Karpas-422 (cell line): ENCODE measurements around the gene ACAP1. TPM values are rescaled to one million over a fixed set of nuclear protein-coding genes. Genes with fewer than 3 reads are reported as not detected.
A peak's percentile ranks its signal among the peaks of the same experiment; 100 is the strongest.

Experiments used
- DNase-seq: peaks from one replicate; pipeline ENCODE4 v3.0.0-alpha.2; 2015
- H2AFZ ChIP-seq: fragments of 200-600 bp; sonication (generic); 2 replicates; pipeline ENCODE4 v1.6.1; 2014; ENCODE audit warnings: antibody characterized with exemption, low read length, mixed read lengths
- H3K27ac ChIP-seq: fragments of 200-600 bp; sonication (generic); 2 replicates; pipeline ENCODE4 v1.5.1; 2014; ENCODE audit warnings: mild to moderate bottlenecking, low read length, moderate library complexity
- H3K27me3 ChIP-seq: fragments of 200-600 bp; sonication (generic); 2 replicates; pipeline ENCODE4 v1.6.1; 2014; ENCODE audit warnings: low read length, mixed read lengths
- H3K36me3 ChIP-seq: fragments of 200-600 bp; sonication (generic); 2 replicates; pipeline ENCODE4 v1.6.1; 2014; ENCODE audit warnings: low read length, mixed read lengths; ENCODE audit not compliant: insufficient read depth
- H3K4me1 ChIP-seq: fragments of 200-600 bp; sonication (generic); 2 replicates; pipeline ENCODE4 v1.6.1; 2014; ENCODE audit warnings: mild to moderate bottlenecking, low read length, mixed read lengths
- H3K4me2 ChIP-seq: fragments of 200-600 bp; sonication (generic); 2 replicates; pipeline ENCODE4 v1.6.1; 2014; ENCODE audit warnings: low read length, low read depth, mild to moderate bottlenecking; ENCODE audit not compliant: poor library complexity, severe bottlenecking
- H3K4me3 ChIP-seq: fragments of 200-600 bp; sonication (generic); 2 replicates; pipeline ENCODE4 v1.5.1; 2014; ENCODE audit warnings: mild to moderate bottlenecking, antibody characterized with exemption, low read length, mixed read lengths
- H3K79me2 ChIP-seq: fragments of 200-600 bp; sonication (generic); 2 replicates; pipeline ENCODE4 v1.6.1; 2014; ENCODE audit warnings: mild to moderate bottlenecking, low read length, mixed read lengths
- H3K9ac ChIP-seq: fragments of 200-600 bp; sonication (generic); 2 replicates; pipeline ENCODE4 v1.6.0; 2014; ENCODE audit warnings: low read length
- H3K9me2 ChIP-seq: fragments of 200-600 bp; sonication (generic), shearing (Covaris generic); replicated peaks from 2 replicates; pipeline ENCODE4 v1.6.0; 2014; ENCODE audit warnings: mild to moderate bottlenecking, low read length, moderate library complexity; ENCODE audit not compliant: insufficient read depth
- H3K9me3 ChIP-seq: fragments of 300-700, 200-600 bp; sonication (generic); 2 replicates; pipeline ENCODE4 v1.6.1; 2014; ENCODE audit warnings: low read length, mixed read lengths
- H4K20me1 ChIP-seq: fragments of 200-600 bp; sonication (generic); 2 replicates; pipeline ENCODE4 v1.6.1; 2014; ENCODE audit warnings: mild to moderate bottlenecking, antibody characterized with exemption, low read length, low read depth; ENCODE audit not compliant: insufficient read depth
- total RNA-seq: library from RNA; depleted of rRNA; stranded (reverse); fragments of >200 nt; shearing (Covaris generic); gene quantifications from 2 replicates; pipeline ENCODE4 v1.2.3, GENCODE V29; 2014; ENCODE audit warnings: low replicate concordance

ACAP1 gene
- total RNA-seq, 1 experiment from 2014 or later = 51.0 TPM

DNA sequence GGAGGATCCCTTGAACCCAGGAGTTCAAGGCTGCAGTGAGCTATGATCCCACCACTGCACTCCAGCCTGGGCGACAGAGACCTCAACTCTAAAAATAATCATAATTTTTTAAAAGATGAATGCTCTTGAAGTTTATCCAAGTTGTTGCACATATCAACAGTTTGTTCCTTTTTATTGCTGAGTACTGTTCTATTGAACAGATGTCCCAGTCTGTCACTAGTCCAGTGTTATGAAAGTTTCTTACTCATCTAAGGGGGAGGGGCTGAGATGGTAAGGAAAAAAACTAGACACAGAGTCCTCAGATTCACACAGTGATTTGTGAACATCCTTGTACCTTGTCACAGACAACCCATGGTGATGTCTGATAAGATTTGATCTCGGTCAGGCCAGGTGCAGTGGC, 3.9 kb downstream of the ACAP1 start:
- Histone ChIP-seq H3K27me3 (no peaks in the 10 kb centered on the region), H3K9me3 (no peaks in the 10 kb centered on the region), H3K9ac (no peak overlapping the region), H3K79me2 (peaks cover 14% of the 10 kb centered on the region), H3K4me1 (peaks cover 27% of the 10 kb centered on the region), H3K9me2 (no peaks in the 10 kb centered on the region), H3K4me2 (no peak overlapping the region), H3K4me3 (no peak overlapping the region), H3K27ac (no peak overlapping the region), H4K20me1 (no peaks in the 10 kb centered on the region), H2AFZ (no peak overlapping the region), H3K36me3 (no peaks in the 10 kb centered on the region)
- no peak for DNase-seq

DNA sequence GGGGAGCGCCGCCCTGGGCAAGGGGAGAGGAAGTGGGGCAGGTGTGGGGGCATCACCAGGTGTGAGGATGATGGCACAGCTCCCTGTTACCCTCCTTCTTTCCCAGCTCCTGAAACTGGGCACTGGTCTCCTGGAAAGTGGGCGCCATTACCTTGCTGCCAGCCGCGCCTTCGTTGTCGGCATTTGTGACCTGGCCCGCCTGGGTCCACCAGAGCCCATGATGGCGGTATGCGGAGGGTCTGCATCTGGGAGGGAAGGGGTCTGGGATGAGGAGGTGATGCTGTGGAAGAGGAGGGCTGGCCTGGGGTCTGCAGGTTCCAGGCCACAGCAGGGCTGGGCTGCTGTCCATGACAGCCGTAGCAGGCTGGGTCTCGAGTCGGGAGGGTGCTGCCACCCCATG, 5.5 kb downstream of the ACAP1 start:
- no peak for DNase-seq
- H3K4me3 ChIP-seq = no peak overlapping the region
- no peak overlapping the region for H2AFZ ChIP-seq
- H3K9me2 ChIP-seq = no peaks in the 10 kb centered on the region
- H3K9ac ChIP-seq = no peak overlapping the region
- no peak overlapping the region for H3K4me2 ChIP-seq
- H3K27me3 ChIP-seq = no peaks in the 10 kb centered on the region
- H3K27ac ChIP-seq = no peak overlapping the region
- no peaks in the 10 kb centered on the region for H3K36me3 ChIP-seq
- peaks cover 8% of the 10 kb centered on the region; the same call in 1 of the 2 replicates for H3K79me2 ChIP-seq
- no peaks in the 10 kb centered on the region for H4K20me1 ChIP-seq
- H3K9me3 ChIP-seq = no peaks in the 10 kb centered on the region
- peaks cover 11% of the 10 kb centered on the region for H3K4me1 ChIP-seq

DNA sequence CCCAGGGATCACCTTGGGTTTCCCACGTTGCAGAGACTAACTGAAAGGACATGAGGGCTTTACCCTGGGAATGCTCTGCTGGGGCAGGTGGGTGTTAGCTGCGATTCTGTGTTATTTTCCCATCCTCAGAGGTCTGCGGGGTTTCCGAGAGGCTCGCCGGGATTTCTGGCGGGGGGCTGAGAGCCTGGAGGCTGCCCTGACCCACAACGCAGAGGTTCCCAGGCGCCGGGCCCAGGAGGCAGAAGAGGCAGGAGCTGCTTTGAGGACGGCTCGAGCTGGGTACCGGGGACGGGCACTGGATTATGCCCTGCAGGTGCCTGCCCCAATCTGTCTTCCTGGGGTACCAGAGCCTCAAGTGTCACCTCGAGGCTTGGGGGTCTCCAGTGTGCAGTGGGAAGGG, 6.9 kb downstream of the ACAP1 start:
- H3K9me3 ChIP-seq = no peaks in the 10 kb centered on the region
- H2AFZ ChIP-seq = no peak overlapping the region
- DNase-seq = no peak
- H3K36me3 ChIP-seq = no peaks in the 10 kb centered on the region
- H3K27ac ChIP-seq = no peak overlapping the region
- H3K9me2 ChIP-seq = no peaks in the 10 kb centered on the region
- no peaks in the 10 kb centered on the region for H3K79me2 ChIP-seq
- no peak overlapping the region for H3K9ac ChIP-seq
- no peaks in the 10 kb centered on the region for H3K27me3 ChIP-seq
- H3K4me1 ChIP-seq = no peaks in the 10 kb centered on the region
- H4K20me1 ChIP-seq = no peaks in the 10 kb centered on the region
- H3K4me2 ChIP-seq = no peak overlapping the region
- no peak overlapping the region for H3K4me3 ChIP-seq

DNA sequence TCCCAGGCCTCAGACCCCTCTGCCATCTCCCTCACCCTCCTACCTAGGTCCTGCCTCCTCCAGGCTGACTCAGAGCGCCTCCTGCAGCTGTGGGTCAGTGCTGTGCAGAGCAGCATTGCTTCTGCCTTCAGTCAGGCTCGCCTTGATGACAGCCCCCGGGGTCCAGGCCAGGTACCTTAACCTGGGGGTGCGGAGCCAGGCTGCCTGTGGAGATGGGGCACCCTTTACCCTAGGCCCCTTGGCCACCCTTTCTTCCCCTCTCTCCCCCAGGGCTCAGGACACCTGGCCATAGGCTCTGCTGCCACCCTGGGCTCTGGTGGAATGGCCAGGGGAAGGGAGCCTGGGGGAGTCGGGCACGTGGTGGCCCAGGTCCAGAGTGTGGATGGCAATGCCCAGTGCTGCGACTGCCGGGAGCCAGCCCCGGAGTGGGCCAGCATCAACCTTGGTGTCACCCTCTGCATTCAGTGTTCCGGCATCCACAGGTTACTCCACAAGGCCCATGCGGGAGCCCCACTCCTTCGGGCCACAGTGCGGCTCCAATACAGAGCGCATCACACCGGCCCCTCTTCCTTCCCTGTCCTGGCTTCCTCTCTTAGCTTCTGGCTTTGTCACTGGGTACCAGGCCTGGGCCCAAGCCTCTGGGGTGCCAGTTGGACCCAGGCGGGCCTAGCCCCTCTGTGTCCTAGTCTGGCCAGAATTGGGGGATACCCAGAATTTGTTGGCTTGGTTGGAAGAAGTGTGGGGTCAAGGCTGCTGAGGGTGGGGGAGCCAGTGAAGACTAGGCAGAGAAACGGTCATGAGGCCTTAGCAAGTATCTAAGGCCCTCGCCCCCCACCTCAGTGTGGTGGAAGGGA, 10.7 kb downstream of the ACAP1 start:
- Histone ChIP-seq H3K27me3 (no peaks in the 10 kb centered on the region), H3K36me3 (no peaks in the 10 kb centered on the region)

DNA sequence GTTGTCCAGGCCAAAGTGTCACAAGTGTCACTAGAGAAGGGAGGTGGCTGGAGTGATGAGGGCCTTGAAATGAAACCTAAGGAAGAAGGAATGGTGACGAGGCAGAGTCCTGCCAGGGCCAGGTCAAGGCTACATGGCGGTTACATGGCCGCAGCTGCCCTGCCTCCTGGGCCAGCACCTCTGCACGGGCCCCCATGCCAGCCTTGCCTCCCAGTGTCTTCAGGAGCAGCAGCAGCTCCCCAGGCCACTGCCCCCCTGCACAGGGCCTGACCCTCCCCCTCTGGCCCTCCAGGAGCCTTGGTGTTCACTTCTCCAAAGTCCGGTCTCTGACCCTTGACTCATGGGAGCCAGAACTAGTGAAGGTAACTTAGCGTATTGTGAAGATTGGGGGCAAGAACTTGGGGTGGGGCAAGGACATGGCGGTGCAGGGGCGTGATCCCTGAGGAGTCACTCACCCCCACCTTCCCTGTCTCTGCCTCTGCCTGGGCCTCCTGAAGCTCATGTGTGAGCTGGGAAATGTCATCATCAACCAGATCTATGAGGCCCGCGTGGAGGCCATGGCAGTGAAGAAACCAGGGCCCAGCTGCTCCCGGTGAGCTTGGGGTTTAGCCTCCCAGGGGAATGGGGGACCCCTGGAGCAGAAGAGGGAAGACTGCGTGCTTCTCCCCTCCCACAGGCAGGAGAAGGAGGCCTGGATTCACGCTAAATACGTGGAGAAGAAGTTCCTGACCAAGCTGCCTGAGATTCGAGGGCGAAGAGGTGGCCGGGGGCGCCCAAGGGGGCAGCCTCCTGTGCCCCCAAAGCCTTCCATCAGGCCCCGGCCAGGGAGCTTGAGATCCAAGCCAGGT, 11.5 kb downstream of the ACAP1 start:
- Histone ChIP-seq H3K79me2 (no peaks in the 10 kb centered on the region), H3K9me3 (no peaks in the 10 kb centered on the region), H3K27ac (no peak overlapping the region), H4K20me1 (no peaks in the 10 kb centered on the region), H3K36me3 (no peaks in the 10 kb centered on the region), H3K9ac (no peak overlapping the region), H3K4me2 (no peak overlapping the region), H3K4me1 (peaks cover 24% of the 10 kb centered on the region), H3K27me3 (no peaks in the 10 kb centered on the region), H3K9me2 (no peaks in the 10 kb centered on the region), H3K4me3 (no peak overlapping the region), H2AFZ (no peak overlapping the region)
- DNase-seq = no peak

More for the DNA sequence above, 10.7 kb downstream of the ACAP1 start:
- no peaks in the 10 kb centered on the region for H3K9me2 ChIP-seq
- no peak overlapping the region for H3K4me2 ChIP-seq
- H3K4me1 ChIP-seq = peaks cover 16% of the 10 kb centered on the region
- H3K27ac ChIP-seq = no peak overlapping the region
- no peak overlapping the region for H3K9ac ChIP-seq
- no peaks in the 10 kb centered on the region for H4K20me1 ChIP-seq
- H3K4me3 ChIP-seq = no peak overlapping the region
- H2AFZ ChIP-seq = no peak overlapping the region
- DNase-seq = no peak
- H3K79me2 ChIP-seq = no peaks in the 10 kb centered on the region
- no peaks in the 10 kb centered on the region for H3K9me3 ChIP-seq

DNA sequence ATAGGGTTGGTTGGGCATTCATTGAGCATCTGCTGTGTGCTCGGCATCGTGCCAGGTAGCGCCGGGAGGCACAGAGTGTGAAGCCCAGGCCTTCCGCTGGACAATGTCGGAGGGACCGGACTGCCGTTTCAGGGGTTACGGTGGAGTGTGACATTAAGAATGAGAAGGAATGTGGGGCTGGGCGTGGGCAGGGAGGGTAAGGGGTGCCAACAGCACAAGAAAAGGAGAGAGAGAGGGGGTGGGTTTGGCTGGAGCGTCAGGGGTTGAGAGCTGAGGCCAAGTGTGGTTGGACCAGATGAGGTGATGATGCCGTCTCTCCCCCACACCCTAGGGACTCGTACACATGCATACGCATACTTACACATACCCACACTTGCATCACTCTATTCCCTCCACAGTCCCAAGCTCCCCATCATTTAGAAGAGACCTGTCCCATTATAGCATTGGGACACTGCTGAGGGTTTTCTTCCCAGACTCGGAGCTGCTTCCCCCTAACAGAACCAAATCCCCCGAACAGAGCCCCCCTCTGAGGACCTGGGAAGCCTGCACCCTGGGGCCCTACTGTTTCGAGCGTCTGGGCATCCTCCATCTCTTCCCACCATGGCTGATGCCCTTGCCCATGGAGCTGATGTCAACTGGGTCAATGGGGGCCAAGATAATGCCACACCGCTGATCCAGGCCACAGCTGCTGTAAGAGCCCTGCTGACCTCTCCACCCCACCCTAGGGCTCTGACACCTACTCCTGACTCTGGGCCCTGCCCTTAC, 12.3 kb downstream of the ACAP1 start:
- Histone ChIP-seq H3K27me3 (no peaks in the 10 kb centered on the region), H3K27ac (no peak overlapping the region), H3K4me1 (peaks cover 25% of the 10 kb centered on the region), H3K9me3 (no peaks in the 10 kb centered on the region), H3K79me2 (no peaks in the 10 kb centered on the region), H3K9me2 (no peaks in the 10 kb centered on the region), H3K4me2 (no peak overlapping the region), H4K20me1 (no peaks in the 10 kb centered on the region), H2AFZ (no peak overlapping the region), H3K4me3 (no peak overlapping the region), H3K9ac (no peak overlapping the region), H3K36me3 (no peaks in the 10 kb centered on the region)
- no peak for DNase-seq

DNA sequence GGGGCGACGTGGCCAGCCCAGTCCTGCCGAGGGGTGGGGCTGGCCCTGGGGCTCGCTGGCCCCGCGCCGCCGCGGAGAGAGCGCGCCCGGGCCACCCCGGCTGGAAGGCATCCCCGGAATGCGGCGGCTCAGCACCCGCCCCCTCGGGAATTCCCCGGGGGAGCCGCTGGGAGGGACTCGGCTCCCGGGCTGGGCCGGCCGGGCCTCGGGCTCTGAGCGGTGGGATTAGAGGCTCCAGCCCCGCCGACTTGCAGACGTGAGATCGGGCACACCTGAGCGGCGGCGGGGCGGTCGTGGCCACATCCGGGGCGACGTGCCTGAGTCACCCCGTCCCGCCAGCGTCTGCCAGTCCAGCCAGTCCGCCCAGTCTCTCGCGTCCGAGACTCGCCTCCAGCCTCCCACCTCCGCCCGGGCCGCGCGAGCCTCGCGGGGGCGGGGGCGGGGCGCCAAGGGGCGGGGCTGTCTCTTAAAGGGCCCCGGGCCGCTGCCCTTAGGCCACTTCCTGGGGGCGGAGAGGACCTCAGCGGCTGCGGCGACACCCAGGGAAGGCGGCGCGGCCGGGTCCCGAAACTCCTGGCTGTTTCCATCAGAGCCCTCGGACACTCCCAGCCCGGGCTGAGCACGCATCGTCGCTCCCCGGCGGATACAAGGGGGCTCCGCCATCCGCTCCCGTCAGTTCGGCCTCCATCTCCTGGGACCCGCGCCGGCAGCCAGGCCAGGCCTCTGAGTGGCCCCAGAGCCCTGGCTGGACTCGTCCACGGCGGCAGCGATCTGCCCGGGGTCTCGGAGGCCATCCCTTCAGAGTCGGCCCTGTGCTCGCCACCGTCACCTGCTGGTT, 15.6 kb downstream of the ACAP1 start, which contains the start of gene KCTD11:
KCTD11 (plus strand) TSS at position 498 of the 838 bp plus-strand sequence.
- peak within 1 kb of the TSS; percentile 82 for H3K4me3 ChIP-seq
- no peaks in the 10 kb centered on the region for H3K79me2 ChIP-seq
- no peaks in the 10 kb centered on the region for H3K27me3 ChIP-seq
- H2AFZ ChIP-seq = peak within 1 kb of the TSS; percentile 77; the same call in 1 of the 2 replicates
- H3K36me3 ChIP-seq = no peaks in the 10 kb centered on the region
- H3K4me1 ChIP-seq = peaks cover 36% of the 10 kb centered on the region
- no peaks in the 10 kb centered on the region for H3K9me3 ChIP-seq
- H3K9ac ChIP-seq = peak within 1 kb of the TSS; percentile 88
- peak; percentile 91 for DNase-seq
- H4K20me1 ChIP-seq = no peaks in the 10 kb centered on the region
- H3K9me2 ChIP-seq = no peaks in the 10 kb centered on the region
- peak within 1 kb of the TSS; percentile 49; the same call in 1 of the 2 replicates for H3K27ac ChIP-seq
- H3K4me2 ChIP-seq = peak within 1 kb of the TSS; percentile 88
